Measurements from ENCODE around the gene APBA2.

DNA sequence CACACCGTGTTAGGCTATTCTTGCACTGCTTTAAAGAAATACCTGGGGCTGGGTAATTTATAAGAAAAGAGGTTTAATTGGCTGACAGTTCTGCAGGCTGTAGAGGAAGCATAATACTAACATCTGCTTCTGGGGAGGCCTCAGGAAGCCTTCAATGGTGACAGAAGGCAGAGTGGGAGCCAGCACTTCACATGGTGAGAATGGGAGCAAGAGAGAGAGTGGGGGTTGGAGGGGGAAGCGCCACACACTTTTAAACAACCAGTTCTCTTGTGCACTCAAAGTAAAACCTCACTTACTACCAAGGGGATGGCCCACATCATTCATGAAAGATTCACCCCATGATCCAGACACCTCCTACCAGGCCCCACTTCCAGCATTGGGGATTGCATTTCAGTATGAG is 181.1 kb downstream of the APBA2 start:
- TF ChIP-seq, protein P1, sequence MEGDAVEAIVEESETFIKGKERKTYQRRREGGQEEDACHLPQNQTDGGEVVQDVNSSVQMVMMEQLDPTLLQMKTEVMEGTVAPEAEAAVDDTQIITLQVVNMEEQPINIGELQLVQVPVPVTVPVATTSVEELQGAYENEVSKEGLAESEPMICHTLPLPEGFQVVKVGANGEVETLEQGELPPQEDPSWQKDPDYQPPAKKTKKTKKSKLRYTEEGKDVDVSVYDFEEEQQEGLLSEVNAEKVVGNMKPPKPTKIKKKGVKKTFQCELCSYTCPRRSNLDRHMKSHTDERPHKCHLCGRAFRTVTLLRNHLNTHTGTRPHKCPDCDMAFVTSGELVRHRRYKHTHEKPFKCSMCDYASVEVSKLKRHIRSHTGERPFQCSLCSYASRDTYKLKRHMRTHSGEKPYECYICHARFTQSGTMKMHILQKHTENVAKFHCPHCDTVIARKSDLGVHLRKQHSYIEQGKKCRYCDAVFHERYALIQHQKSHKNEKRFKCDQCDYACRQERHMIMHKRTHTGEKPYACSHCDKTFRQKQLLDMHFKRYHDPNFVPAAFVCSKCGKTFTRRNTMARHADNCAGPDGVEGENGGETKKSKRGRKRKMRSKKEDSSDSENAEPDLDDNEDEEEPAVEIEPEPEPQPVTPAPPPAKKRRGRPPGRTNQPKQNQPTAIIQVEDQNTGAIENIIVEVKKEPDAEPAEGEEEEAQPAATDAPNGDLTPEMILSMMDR (IDR thresholded peaks at IDR 0.05): no peak
- TF ChIP-seq MAZ (IDR thresholded peaks at IDR 0.05; ENCODE audit: borderline replicate concordance, low read depth, low read length) (no peak), POLR2A (IDR thresholded peaks at IDR 0.05; ENCODE audit: low read length) (no peak), BHLHE40 (IDR thresholded peaks at IDR 0.05; ENCODE audit: low read depth, low read length) (no peak)
- TF ChIP-seq, protein P2, sequence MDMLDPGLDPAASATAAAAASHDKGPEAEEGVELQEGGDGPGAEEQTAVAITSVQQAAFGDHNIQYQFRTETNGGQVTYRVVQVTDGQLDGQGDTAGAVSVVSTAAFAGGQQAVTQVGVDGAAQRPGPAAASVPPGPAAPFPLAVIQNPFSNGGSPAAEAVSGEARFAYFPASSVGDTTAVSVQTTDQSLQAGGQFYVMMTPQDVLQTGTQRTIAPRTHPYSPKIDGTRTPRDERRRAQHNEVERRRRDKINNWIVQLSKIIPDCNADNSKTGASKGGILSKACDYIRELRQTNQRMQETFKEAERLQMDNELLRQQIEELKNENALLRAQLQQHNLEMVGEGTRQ (IDR thresholded peaks at IDR 0.05): no peak
- TF ChIP-seq, protein P3, sequence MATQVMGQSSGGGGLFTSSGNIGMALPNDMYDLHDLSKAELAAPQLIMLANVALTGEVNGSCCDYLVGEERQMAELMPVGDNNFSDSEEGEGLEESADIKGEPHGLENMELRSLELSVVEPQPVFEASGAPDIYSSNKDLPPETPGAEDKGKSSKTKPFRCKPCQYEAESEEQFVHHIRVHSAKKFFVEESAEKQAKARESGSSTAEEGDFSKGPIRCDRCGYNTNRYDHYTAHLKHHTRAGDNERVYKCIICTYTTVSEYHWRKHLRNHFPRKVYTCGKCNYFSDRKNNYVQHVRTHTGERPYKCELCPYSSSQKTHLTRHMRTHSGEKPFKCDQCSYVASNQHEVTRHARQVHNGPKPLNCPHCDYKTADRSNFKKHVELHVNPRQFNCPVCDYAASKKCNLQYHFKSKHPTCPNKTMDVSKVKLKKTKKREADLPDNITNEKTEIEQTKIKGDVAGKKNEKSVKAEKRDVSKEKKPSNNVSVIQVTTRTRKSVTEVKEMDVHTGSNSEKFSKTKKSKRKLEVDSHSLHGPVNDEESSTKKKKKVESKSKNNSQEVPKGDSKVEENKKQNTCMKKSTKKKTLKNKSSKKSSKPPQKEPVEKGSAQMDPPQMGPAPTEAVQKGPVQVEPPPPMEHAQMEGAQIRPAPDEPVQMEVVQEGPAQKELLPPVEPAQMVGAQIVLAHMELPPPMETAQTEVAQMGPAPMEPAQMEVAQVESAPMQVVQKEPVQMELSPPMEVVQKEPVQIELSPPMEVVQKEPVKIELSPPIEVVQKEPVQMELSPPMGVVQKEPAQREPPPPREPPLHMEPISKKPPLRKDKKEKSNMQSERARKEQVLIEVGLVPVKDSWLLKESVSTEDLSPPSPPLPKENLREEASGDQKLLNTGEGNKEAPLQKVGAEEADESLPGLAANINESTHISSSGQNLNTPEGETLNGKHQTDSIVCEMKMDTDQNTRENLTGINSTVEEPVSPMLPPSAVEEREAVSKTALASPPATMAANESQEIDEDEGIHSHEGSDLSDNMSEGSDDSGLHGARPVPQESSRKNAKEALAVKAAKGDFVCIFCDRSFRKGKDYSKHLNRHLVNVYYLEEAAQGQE (IDR thresholded peaks at IDR 0.05): no peak
